HG03378 (cell line): ENCODE measurements around the gene NCAN.

Experiments used
- ATAC-seq: cut with Tn5 transposase; IDR thresholded peaks from one replicate; pipeline ENCODE4 v1.9.1; 2021; ENCODE audit warnings: mild to moderate bottlenecking, moderate library complexity; ENCODE audit not compliant: unreplicated experiment

Gene NCAN

GRCh38 chr19:19279062-19279612 is 67.4 kb downstream of the NCAN start:
- no peak for ATAC-seq

DNA sequence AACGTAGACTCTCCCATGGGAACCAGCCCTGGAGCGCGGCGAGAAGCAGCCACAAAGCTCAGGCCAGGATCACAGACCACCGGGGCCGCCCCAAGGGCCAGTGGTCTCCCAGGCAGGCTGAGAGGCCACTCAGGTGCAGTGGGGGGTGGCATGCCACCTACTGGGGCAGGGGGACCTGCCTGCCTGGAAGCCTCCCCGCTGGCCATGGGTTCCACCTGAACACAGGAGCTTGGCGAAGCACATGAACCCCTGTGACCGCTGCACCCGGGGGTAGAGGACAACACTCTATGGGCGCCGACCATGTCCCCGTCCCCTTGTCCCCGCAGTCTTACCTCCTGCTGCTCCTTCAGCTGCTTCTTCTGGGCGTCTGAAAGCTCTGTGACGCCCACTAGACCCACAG is 68.1 kb downstream of the NCAN start:
- ATAC-seq = no peak

GRCh38 chr19:19280561-19280960 is 68.8 kb downstream of the NCAN start:
- ATAC-seq = no peak

- ATAC-seq = no peak
These were observed 73.9 kb downstream of the NCAN start for GRCh38 chr19:19285686-19286085.

- no peak for ATAC-seq
These were observed 80.8 kb downstream of the NCAN start for GRCh38 chr19:19292607-19293006.

GRCh38 chr19:19294914-19295313 is 83.2 kb downstream of the NCAN start:
- no peak for ATAC-seq

GRCh38 chr19:19296953-19297689 is 85.4 kb downstream of the NCAN start:
- no peak for ATAC-seq

- ATAC-seq = no peak
These were observed 86.0 kb downstream of the NCAN start for GRCh38 chr19:19297759-19298158.

GRCh38 chr19:19300613-19301012 is 88.9 kb downstream of the NCAN start:
- no peak for ATAC-seq
